WTC11 (cell line): ENCODE results near the gene ATP5PF. TPM values are rescaled to one million over a fixed set of nuclear protein-coding genes. Genes with fewer than 3 reads are reported as not detected.
A peak's percentile ranks its signal among the peaks of the same experiment; 100 is the strongest.

Source experiments
- ATAC-seq: fragments of 200-7000 bp; cut with Tn5 transposase; 2 replicates; pipeline ENCODE4 v1.10.0; 2021; ENCODE audit warnings: mild to moderate bottlenecking, moderate library complexity
- CTCF ChIA-PET: fragments of 300-600 bp; sonication (Branson Sonifier 250); formaldehyde crosslinking; loops from one replicate; lab custom pipeline; 2021; ENCODE audit warnings: antibody characterized with exemption; lab: Charles Lee
- POLR2A ChIA-PET: fragments of 350-600 bp; sonication (Branson Sonifier 250); formaldehyde crosslinking; loops from one replicate; lab custom pipeline; 2021; ENCODE audit warnings: antibody characterized with exemption; lab: Charles Lee
- DNase-seq: peaks from one replicate; pipeline ENCODE4 v3.0.0; 2021; ENCODE audit warnings: low spot score
- H3K27ac Mint-ChIP-seq: 2 replicates; pipeline ENCODE4 v1.8.0; 2021; ENCODE audit warnings: mixed read lengths
- H3K27me3 Mint-ChIP-seq: 2 replicates; pipeline ENCODE4 v1.8.0; 2021; ENCODE audit warnings: low read depth, mild to moderate bottlenecking, moderate library complexity, mixed read lengths
- H3K36me3 Mint-ChIP-seq: 2 replicates; pipeline ENCODE4 v1.8.0; 2021; ENCODE audit warnings: mixed read lengths
- H3K4me1 Mint-ChIP-seq: 2 replicates; pipeline ENCODE4 v1.8.0; 2022; ENCODE audit warnings: mixed read lengths
- H3K4me3 Mint-ChIP-seq: 2 replicates; pipeline ENCODE4 v1.8.0; 2021; ENCODE audit warnings: mild to moderate bottlenecking, moderate library complexity, mixed read lengths
- H3K9me3 Mint-ChIP-seq: 2 replicates; pipeline ENCODE4 v1.8.0; 2021; ENCODE audit warnings: mixed read lengths
- EMX1 ChIP-seq: fragments of 250-450 bp; sonication (Bioruptor Pico); IDR thresholded peaks from 2 replicates; pipeline ENCODE4 v1.8.0; 2021; ENCODE audit warnings: mild to moderate bottlenecking
- FOXP1 ChIP-seq: sonication (generic); formaldehyde crosslinking; IDR thresholded peaks from 2 replicates; pipeline ENCODE4 v1.8.0; 2022; ENCODE audit warnings: missing genetic modification reagents, mild to moderate bottlenecking, moderate library complexity, borderline replicate concordance
- GABPB1 ChIP-seq: sonication (generic); formaldehyde crosslinking; IDR thresholded peaks from 2 replicates; pipeline ENCODE4 v1.8.1; 2023; ENCODE audit warnings: mild to moderate bottlenecking, missing genetic modification reagents
- IRF2 ChIP-seq: sonication (generic); formaldehyde crosslinking; IDR thresholded peaks from 2 replicates; pipeline ENCODE4 v1.8.0; 2022; ENCODE audit warnings: low read depth, missing genetic modification reagents, borderline replicate concordance
- KAT7 ChIP-seq: sonication (generic); formaldehyde crosslinking; IDR thresholded peaks from 2 replicates; pipeline ENCODE4 v1.8.1; 2023; ENCODE audit warnings: missing genetic modification reagents, mild to moderate bottlenecking, borderline replicate concordance
- MYBL2 ChIP-seq: sonication (generic); formaldehyde crosslinking; IDR thresholded peaks from 2 replicates; pipeline ENCODE4 v1.8.1; 2023; ENCODE audit warnings: mild to moderate bottlenecking, moderate library complexity, missing genetic modification reagents
- NFATC4 ChIP-seq: fragments of 250-450 bp; sonication (Bioruptor Pico); IDR thresholded peaks from 2 replicates; pipeline ENCODE4 v1.9.0; 2021; ENCODE audit warnings: mild to moderate bottlenecking
- NR3C1 ChIP-seq: sonication (generic); formaldehyde crosslinking; conservative IDR thresholded peaks from 2 replicates; pipeline ENCODE4 v1.8.1; 2023; ENCODE audit warnings: low read depth, mild to moderate bottlenecking, missing genetic modification reagents
- PRRX2 ChIP-seq: fragments of 250-450 bp; sonication (Bioruptor Pico); IDR thresholded peaks from 2 replicates; pipeline ENCODE4 v1.8.0; 2021; ENCODE audit warnings: mild to moderate bottlenecking
- SMAD3 ChIP-seq: sonication (generic); formaldehyde crosslinking; IDR thresholded peaks from 2 replicates; pipeline ENCODE4 v1.8.0; 2022; ENCODE audit warnings: missing genetic modification reagents, mild to moderate bottlenecking, borderline replicate concordance
- TEAD1 ChIP-seq: sonication (generic); formaldehyde crosslinking; IDR thresholded peaks from 2 replicates; pipeline ENCODE4 v1.8.0; 2022; ENCODE audit warnings: mild to moderate bottlenecking, missing genetic modification reagents
- ZNF416 ChIP-seq: fragments of 250-450 bp; sonication (Bioruptor Pico); IDR thresholded peaks from 2 replicates; pipeline ENCODE4 v1.9.0; 2021; ENCODE audit warnings: mild to moderate bottlenecking, inconsistent platforms
- total RNA-seq: library from RNA; stranded (reverse); gene quantifications from 3 replicates; pipeline ENCODE4 v1.2.3, GENCODE V29; 2021
- TF ChIP-seq, protein P1 (sequence below): sonication (generic); formaldehyde crosslinking; IDR thresholded peaks from 2 replicates; pipeline ENCODE4 v1.8.1; 2023; ENCODE audit warnings: mild to moderate bottlenecking, missing genetic modification reagents, moderate library complexity
- TF ChIP-seq, protein P2 (sequence below): sonication (generic); formaldehyde crosslinking; IDR thresholded peaks from 2 replicates; pipeline ENCODE4 v1.8.0; 2022; ENCODE audit warnings: mild to moderate bottlenecking, missing genetic modification reagents
- TF ChIP-seq, protein P3 (sequence below): fragments of 250-450 bp; sonication (Bioruptor Pico); IDR thresholded peaks from 2 replicates; pipeline ENCODE4 v1.9.0; 2021; ENCODE audit warnings: moderate library complexity, mild to moderate bottlenecking, inconsistent platforms, borderline replicate concordance
- TF ChIP-seq, protein P4 (sequence below): sonication (generic); formaldehyde crosslinking; conservative IDR thresholded peaks from 2 replicates; pipeline ENCODE4 v1.8.1; 2022; ENCODE audit warnings: mild to moderate bottlenecking, missing genetic modification reagents
- TF ChIP-seq, protein P5 (sequence below): sonication (generic); formaldehyde crosslinking; IDR thresholded peaks from 2 replicates; pipeline ENCODE4 v1.8.0; 2022; ENCODE audit warnings: missing genetic modification reagents
- TF ChIP-seq, protein P6 (sequence below): sonication (generic); formaldehyde crosslinking; IDR thresholded peaks from 2 replicates; pipeline ENCODE4 v1.8.0; 2022; ENCODE audit warnings: mild to moderate bottlenecking, missing genetic modification reagents

Gene ATP5PF
- total RNA-seq, 1 experiment from 2014 or later: 129 TPM

DNA sequence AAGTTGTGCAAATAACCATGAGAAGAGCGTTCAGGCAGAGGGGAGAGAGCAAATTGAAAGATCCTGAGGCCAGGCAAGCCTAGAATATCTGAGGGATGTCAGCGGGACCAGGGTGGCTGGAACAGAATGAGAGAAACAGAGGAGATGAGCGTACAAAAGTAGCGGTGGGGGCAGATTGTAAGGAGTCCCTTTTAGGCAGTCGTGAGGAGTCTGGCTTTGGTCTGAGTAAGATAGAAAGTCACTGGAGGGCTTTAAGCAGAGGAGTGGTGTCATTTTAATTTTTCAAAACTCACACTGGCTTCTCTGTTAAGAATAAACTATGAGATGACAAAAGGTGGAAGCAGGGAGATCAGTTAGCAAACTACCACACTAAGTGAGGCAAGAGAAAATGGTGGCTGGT lies 24.2 kb downstream of the ATP5PF start:
- TF ChIP-seq, protein P1, sequence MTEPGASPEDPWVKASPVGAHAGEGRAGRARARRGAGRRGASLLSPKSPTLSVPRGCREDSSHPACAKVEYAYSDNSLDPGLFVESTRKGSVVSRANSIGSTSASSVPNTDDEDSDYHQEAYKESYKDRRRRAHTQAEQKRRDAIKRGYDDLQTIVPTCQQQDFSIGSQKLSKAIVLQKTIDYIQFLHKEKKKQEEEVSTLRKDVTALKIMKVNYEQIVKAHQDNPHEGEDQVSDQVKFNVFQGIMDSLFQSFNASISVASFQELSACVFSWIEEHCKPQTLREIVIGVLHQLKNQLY (CRISPR knock-in tag): no peak
- no peak for TF ChIP-seq SMAD3 (CRISPR knock-in tag)
- TF ChIP-seq PRRX2 (CRISPR knock-in tag): no peak
- TF ChIP-seq NFATC4 (CRISPR knock-in tag): no peak
- no peak for TF ChIP-seq IRF2 (CRISPR knock-in tag)
- TF ChIP-seq, protein P2, sequence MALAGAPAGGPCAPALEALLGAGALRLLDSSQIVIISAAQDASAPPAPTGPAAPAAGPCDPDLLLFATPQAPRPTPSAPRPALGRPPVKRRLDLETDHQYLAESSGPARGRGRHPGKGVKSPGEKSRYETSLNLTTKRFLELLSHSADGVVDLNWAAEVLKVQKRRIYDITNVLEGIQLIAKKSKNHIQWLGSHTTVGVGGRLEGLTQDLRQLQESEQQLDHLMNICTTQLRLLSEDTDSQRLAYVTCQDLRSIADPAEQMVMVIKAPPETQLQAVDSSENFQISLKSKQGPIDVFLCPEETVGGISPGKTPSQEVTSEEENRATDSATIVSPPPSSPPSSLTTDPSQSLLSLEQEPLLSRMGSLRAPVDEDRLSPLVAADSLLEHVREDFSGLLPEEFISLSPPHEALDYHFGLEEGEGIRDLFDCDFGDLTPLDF (CRISPR knock-in tag): no peak
- TF ChIP-seq, protein P3, sequence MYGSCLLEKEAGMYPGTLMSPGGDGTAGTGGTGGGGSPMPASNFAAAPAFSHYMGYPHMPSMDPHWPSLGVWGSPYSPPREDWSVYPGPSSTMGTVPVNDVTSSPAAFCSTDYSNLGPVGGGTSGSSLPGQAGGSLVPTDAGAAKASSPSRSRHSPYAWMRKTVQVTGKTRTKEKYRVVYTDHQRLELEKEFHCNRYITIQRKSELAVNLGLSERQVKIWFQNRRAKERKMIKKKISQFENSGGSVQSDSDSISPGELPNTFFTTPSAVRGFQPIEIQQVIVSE: no peak
- TF ChIP-seq TEAD1: no peak
- TF ChIP-seq, protein P4, sequence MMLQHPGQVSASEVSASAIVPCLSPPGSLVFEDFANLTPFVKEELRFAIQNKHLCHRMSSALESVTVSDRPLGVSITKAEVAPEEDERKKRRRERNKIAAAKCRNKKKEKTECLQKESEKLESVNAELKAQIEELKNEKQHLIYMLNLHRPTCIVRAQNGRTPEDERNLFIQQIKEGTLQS (CRISPR knock-in tag): no peak
- no peak for TF ChIP-seq ZNF416
- TF ChIP-seq NR3C1 (CRISPR knock-in tag): no peak
- TF ChIP-seq GABPB1 (CRISPR knock-in tag): no peak
- TF ChIP-seq, protein P5, sequence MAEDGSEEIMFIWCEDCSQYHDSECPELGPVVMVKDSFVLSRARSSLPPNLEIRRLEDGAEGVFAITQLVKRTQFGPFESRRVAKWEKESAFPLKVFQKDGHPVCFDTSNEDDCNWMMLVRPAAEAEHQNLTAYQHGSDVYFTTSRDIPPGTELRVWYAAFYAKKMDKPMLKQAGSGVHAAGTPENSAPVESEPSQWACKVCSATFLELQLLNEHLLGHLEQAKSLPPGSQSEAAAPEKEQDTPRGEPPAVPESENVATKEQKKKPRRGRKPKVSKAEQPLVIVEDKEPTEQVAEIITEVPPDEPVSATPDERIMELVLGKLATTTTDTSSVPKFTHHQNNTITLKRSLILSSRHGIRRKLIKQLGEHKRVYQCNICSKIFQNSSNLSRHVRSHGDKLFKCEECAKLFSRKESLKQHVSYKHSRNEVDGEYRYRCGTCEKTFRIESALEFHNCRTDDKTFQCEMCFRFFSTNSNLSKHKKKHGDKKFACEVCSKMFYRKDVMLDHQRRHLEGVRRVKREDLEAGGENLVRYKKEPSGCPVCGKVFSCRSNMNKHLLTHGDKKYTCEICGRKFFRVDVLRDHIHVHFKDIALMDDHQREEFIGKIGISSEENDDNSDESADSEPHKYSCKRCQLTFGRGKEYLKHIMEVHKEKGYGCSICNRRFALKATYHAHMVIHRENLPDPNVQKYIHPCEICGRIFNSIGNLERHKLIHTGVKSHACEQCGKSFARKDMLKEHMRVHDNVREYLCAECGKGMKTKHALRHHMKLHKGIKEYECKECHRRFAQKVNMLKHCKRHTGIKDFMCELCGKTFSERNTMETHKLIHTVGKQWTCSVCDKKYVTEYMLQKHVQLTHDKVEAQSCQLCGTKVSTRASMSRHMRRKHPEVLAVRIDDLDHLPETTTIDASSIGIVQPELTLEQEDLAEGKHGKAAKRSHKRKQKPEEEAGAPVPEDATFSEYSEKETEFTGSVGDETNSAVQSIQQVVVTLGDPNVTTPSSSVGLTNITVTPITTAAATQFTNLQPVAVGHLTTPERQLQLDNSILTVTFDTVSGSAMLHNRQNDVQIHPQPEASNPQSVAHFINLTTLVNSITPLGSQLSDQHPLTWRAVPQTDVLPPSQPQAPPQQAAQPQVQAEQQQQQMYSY (CRISPR knock-in tag): no peak
- no peak for TF ChIP-seq MYBL2
- TF ChIP-seq FOXP1 (CRISPR knock-in tag): no peak
- no peak for TF ChIP-seq EMX1
- TF ChIP-seq, protein P6, sequence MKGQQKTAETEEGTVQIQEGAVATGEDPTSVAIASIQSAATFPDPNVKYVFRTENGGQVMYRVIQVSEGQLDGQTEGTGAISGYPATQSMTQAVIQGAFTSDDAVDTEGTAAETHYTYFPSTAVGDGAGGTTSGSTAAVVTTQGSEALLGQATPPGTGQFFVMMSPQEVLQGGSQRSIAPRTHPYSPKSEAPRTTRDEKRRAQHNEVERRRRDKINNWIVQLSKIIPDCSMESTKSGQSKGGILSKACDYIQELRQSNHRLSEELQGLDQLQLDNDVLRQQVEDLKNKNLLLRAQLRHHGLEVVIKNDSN (CRISPR knock-in tag): no peak
- no peak for TF ChIP-seq KAT7 (CRISPR knock-in tag)
- TF ChIP-seq, all 79 proteins: peak for 0
- H3K27me3 Mint-ChIP-seq: no peaks in the 10 kb centered on the region
- ATAC-seq (no peak), DNase-seq (no peak)
- H3K4me1 Mint-ChIP-seq: peaks cover 5% of the 10 kb centered on the region
- CTCF ChIA-PET: no interaction called here
- H3K27ac Mint-ChIP-seq: no peak overlapping the region
- POLR2A ChIA-PET: no interaction called here
- H3K36me3 Mint-ChIP-seq: no peaks in the 10 kb centered on the region
- no peak overlapping the region for H3K4me3 Mint-ChIP-seq
- H3K9me3 Mint-ChIP-seq: no peaks in the 10 kb centered on the region

DNA sequence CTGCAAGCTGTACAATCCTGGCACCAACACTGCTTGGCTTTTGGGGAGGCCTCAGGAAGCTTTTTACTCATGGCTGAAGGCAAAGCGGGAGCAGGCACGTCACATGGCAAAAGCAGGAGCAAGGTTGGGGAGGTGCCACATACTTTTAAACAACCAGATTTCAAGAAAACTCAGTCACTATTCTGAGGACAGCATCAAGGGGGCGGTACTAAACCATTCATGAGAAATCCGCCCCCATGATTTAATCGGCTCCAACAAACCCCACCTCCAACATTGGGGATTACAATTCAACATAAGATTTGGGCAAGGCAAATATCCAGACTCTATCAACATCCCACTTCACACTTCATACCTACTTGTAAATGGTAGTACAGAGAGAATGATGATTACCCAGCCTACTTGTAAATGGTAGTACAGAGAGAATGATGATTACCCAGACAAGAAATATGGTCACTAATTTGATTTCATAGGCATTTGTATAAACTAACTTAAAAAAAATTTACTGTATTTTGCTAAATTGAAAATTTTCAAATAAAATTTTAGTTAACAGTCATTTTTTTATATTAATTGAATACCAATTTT lies 24.9 kb downstream of the ATP5PF start:
- no peaks in the 10 kb centered on the region for H3K9me3 Mint-ChIP-seq
- TF ChIP-seq, protein P4 (CRISPR knock-in tag): no peak
- DNase-seq (peak; percentile 13), ATAC-seq (peak; percentile 93)
- CTCF ChIA-PET: no interaction called here
- H3K27me3 Mint-ChIP-seq: no peaks in the 10 kb centered on the region
- no peak overlapping the region for H3K27ac Mint-ChIP-seq
- H3K4me3 Mint-ChIP-seq: no peak overlapping the region
- H3K4me1 Mint-ChIP-seq: peaks cover 5% of the 10 kb centered on the region
- POLR2A ChIA-PET: no interaction called here
- H3K36me3 Mint-ChIP-seq: no peaks in the 10 kb centered on the region
